ENCODE data around the gene NPAS1.
A peak's percentile ranks its signal among the peaks of the same experiment; 100 is the strongest.

The NPAS1 gene

GRCh38 chr19:47084879-47085439 lies 65.3 kb downstream of the NPAS1 start:
- DNase-seq (ENCODE audit: low read depth) = no peak

GRCh38 chr19:47086280-47086679 lies 66.6 kb downstream of the NPAS1 start:
- DNase-seq (ENCODE audit: low read depth) = no peak

- no peak for DNase-seq (ENCODE audit: low read depth)
These were observed 70.2 kb downstream of the NPAS1 start for GRCh38 chr19:47089767-47090350.

GRCh38 chr19:47093254-47093653 lies 73.6 kb downstream of the NPAS1 start:
- no peak for DNase-seq (ENCODE audit: low read depth)

GRCh38 chr19:47093841-47094240 lies 74.2 kb downstream of the NPAS1 start:
- peak; percentile 28 for DNase-seq (ENCODE audit: low read depth)

- DNase-seq (ENCODE audit: low read depth) = peak; percentile 4
These were observed 75.2 kb downstream of the NPAS1 start for GRCh38 chr19:47094557-47095475.
